Hair follicular keratinocyte (primary cell): ENCODE results near the gene CCN6. TPM values are rescaled to one million over a fixed set of nuclear protein-coding genes. Genes with fewer than 3 reads are reported as not detected.

Experiments
- total RNA-seq: library from RNA; depleted of rRNA; stranded (reverse); fragments of >200 nt; gene quantifications from 2 replicates; pipeline ENCODE4 v1.2.3, GENCODE V29; 2015

The CCN6 gene
- total RNA-seq, result 0.31 and 2.7 TPM in 2 replicates

GRCh38 chr6:112054001-112054400 is at the start of gene CCN6:
Gene CCN6, plus strand, starts transcription at chr6:112054104. Its CDS starts 254 bp downstream, at chr6:112054358.

GRCh38 chr6:112087136-112087911 is 33.4 kb downstream of the CCN6 start, which contains the start of the genes FAM229B and TUBE1:
Gene FAM229B, plus strand, starts transcription at chr6:112087591. Its CDS starts 11,693 bp downstream, at chr6:112099284.
Gene TUBE1, minus strand, starts transcription at chr6:112087482. Its CDS starts 48 bp downstream, at chr6:112087434.

Other genes starting within 250 kb of the CCN6 start
- gene FYN, start 180.7 kb upstream of the CCN6 start, total RNA-seq, result 32.0 and 51.2 TPM in 2 replicates
- 15.8 and 19.9 TPM in 2 replicates for gene TUBE1, start 33.4 kb downstream of the CCN6 start, total RNA-seq
- 3.7 and 6.6 TPM in 2 replicates for gene FAM229B, start 33.5 kb downstream of the CCN6 start, total RNA-seq
- 1.8 TPM in 1 of 2 replicates, not detected in the other for gene LAMA4, start 200.5 kb downstream of the CCN6 start, total RNA-seq